Osteoblast (primary cell): ENCODE data around the gene FADS1. TPM values are rescaled to one million over a fixed set of nuclear protein-coding genes. Genes with fewer than 3 reads are reported as not detected.

Source experiments
- DNase-seq: peaks from one replicate; pipeline ENCODE4 v3.0.0; 2011; ENCODE audit warnings: low spot score, mixed read lengths; ENCODE audit not compliant: insufficient read length; ENCODE audit errors: missing footprints
- H2AFZ ChIP-seq: 2 replicates; pipeline ENCODE4 v1.6.0; 2011; ENCODE audit warnings: mild to moderate bottlenecking, low read length
- H3K27ac ChIP-seq: 2 replicates; pipeline ENCODE4 v1.5.1; 2011; ENCODE audit warnings: mild to moderate bottlenecking, low read depth, low read length, moderate library complexity
- H3K27me3 ChIP-seq: 2 replicates; pipeline ENCODE4 v1.6.0; 2012; ENCODE audit warnings: mild to moderate bottlenecking, control low read depth, inconsistent platforms, low read length, moderate library complexity; ENCODE audit not compliant: insufficient read depth
- H3K36me3 ChIP-seq: 2 replicates; pipeline ENCODE4 v1.5.1; 2011; ENCODE audit warnings: mild to moderate bottlenecking, low read length, control low read depth, moderate library complexity; ENCODE audit not compliant: insufficient read depth
- H3K4me1 ChIP-seq: 2 replicates; pipeline ENCODE4 v1.5.1; 2011; ENCODE audit warnings: mild to moderate bottlenecking, low read length, control low read depth, moderate library complexity; ENCODE audit not compliant: insufficient read depth
- H3K4me2 ChIP-seq: 2 replicates; pipeline ENCODE4 v1.6.0; 2011; ENCODE audit warnings: mild to moderate bottlenecking, low read length; ENCODE audit not compliant: insufficient read depth
- H3K4me3 ChIP-seq: fragments of 200-600 bp; sonication (generic); 3 replicates; pipeline ENCODE4 v1.5.1; 2012; ENCODE audit warnings: mild to moderate bottlenecking, low read length, inconsistent platforms; ENCODE audit not compliant: insufficient read depth
- H3K79me2 ChIP-seq: 2 replicates; pipeline ENCODE4 v1.6.0; 2012; ENCODE audit warnings: mild to moderate bottlenecking, low read length, control low read depth, inconsistent platforms; ENCODE audit not compliant: insufficient read depth
- H3K9me3 ChIP-seq: 2 replicates; pipeline ENCODE4 v1.5.1; 2011; ENCODE audit warnings: low read depth, low read length, control low read depth
- H4K20me1 ChIP-seq: 2 replicates; pipeline ENCODE4 v1.6.0; 2012; ENCODE audit warnings: mild to moderate bottlenecking, low read length, control low read depth; ENCODE audit not compliant: insufficient read depth
- total RNA-seq: library from RNA; depleted of rRNA; stranded (reverse); fragments of >200 nt; gene quantifications from 2 replicates; pipeline ENCODE4 v1.2.3, GENCODE V29; 2012
- TF ChIP-seq, protein P1 (sequence below): IDR thresholded peaks from 2 replicates; pipeline ENCODE4 v1.5.1; 2011; ENCODE audit warnings: mild to moderate bottlenecking, low read depth, low read length, moderate library complexity; ENCODE audit errors: extremely low read depth

FADS1 gene
- total RNA-seq, 1 donor: 303 TPM

DNA sequence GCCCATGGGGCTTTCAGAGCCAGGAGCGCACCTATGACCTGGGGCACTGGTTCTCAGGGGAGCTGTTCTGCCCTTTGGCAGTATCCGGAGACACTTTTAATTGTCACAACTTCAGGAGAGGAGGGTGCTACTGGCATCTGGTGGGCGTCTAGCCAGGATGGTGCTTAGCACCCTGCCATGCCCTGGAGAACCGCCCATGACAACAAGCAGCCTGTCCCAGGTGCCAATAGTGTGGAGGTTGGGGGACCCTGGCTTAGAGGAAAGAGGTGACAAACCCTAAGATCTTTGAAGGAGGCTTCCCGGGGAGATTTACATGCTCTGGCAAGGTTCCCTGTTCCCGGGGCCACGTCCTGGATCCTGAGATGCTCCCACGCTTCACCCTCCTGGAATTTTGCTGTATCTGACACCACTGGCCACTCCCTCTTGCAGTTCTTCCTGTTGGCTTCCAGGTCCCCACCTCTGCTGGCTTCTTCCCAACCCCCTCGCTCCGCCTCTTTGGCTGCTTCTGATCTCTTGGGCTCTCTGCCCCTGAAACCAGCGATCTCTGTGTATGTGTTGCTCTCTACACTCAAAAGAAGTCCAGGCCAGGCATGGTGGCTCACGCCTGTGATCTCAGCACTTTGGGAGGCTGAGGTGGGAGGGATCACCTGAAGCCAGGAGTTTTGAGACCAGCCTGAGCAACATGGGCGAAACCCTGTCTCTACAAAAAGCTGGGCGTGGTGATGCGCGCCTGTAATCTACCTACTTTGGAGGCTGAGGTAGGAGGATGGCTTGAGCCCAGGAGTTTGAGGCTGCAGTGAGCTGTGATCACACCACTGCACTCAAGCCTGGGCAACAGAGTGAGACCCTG lies 43.5 kb upstream of the FADS1 start:
- no peak overlapping the region for H3K4me2 ChIP-seq
- TF ChIP-seq, protein P1, sequence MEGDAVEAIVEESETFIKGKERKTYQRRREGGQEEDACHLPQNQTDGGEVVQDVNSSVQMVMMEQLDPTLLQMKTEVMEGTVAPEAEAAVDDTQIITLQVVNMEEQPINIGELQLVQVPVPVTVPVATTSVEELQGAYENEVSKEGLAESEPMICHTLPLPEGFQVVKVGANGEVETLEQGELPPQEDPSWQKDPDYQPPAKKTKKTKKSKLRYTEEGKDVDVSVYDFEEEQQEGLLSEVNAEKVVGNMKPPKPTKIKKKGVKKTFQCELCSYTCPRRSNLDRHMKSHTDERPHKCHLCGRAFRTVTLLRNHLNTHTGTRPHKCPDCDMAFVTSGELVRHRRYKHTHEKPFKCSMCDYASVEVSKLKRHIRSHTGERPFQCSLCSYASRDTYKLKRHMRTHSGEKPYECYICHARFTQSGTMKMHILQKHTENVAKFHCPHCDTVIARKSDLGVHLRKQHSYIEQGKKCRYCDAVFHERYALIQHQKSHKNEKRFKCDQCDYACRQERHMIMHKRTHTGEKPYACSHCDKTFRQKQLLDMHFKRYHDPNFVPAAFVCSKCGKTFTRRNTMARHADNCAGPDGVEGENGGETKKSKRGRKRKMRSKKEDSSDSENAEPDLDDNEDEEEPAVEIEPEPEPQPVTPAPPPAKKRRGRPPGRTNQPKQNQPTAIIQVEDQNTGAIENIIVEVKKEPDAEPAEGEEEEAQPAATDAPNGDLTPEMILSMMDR: no peak
- no peak overlapping the region for H3K4me3 ChIP-seq
- no peaks in the 10 kb centered on the region for H3K79me2 ChIP-seq
- peaks cover 8% of the 10 kb centered on the region for H3K36me3 ChIP-seq
- H3K27me3 ChIP-seq: no peaks in the 10 kb centered on the region
- DNase-seq: peak; percentile 77
- no peak overlapping the region for H3K27ac ChIP-seq
- no peak overlapping the region for H2AFZ ChIP-seq
- no peaks in the 10 kb centered on the region for H3K9me3 ChIP-seq
- H3K4me1 ChIP-seq: no peaks in the 10 kb centered on the region
- no peaks in the 10 kb centered on the region for H4K20me1 ChIP-seq

DNA sequence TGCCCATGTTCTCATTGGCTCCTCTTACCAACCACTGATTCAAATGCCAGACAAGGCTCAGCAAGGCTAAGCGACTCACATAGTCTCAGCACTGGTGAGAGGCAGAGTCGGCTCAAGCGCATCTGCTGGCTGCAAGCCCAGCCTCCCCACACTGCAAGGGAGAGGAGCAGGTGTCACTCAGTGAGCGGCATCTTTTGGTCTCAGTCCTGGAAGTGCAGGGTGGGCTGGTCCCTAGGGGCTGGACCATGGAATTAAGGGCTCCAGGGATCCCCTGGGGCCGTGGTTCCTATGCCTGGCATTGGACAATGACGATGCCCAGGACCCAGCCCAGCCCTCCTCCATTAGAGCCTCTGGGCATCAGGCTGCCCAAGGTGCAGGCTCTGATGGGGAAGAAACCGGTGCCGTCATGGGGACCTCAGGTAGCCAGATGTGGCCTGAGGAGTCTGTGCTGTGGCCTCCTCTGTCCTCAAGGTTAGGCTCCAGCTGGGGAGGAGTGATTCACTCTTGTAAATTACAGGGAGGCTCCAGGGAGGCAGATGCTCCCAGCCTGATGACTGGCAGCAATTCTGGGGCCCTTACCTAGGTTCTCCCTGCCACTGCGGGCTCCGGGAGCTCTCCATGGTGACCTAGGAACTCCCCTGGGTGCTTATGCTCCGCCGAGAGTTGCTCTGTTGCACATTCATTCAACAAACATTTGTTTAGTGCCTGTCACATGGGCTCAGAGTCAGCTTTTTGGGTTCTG lies 39.3 kb upstream of the FADS1 start:
- Histone ChIP-seq H2AFZ (no peak overlapping the region), H3K27ac (no peak overlapping the region), H3K36me3 (peaks cover 15% of the 10 kb centered on the region), H4K20me1 (no peaks in the 10 kb centered on the region), H3K4me1 (no peaks in the 10 kb centered on the region), H3K79me2 (no peaks in the 10 kb centered on the region), H3K27me3 (no peaks in the 10 kb centered on the region), H3K4me3 (no peak overlapping the region), H3K4me2 (no peak overlapping the region), H3K9me3 (no peaks in the 10 kb centered on the region)
- TF ChIP-seq, protein P1: no peak
- peak; percentile 74 for DNase-seq

GRCh38 chr11:61854966-61855714 lies 38.3 kb upstream of the FADS1 start:
- DNase-seq: peak; percentile 55
- TF ChIP-seq, protein P1: no peak
- no peak overlapping the region for H3K4me2 ChIP-seq
- no peaks in the 10 kb centered on the region for H3K79me2 ChIP-seq
- H3K9me3 ChIP-seq: no peaks in the 10 kb centered on the region
- no peak overlapping the region for H3K27ac ChIP-seq
- H3K27me3 ChIP-seq: no peaks in the 10 kb centered on the region
- H2AFZ ChIP-seq: no peak overlapping the region
- H3K36me3 ChIP-seq: peaks cover 20% of the 10 kb centered on the region
- H3K4me1 ChIP-seq: no peaks in the 10 kb centered on the region
- H4K20me1 ChIP-seq: no peaks in the 10 kb centered on the region
- H3K4me3 ChIP-seq: no peak overlapping the region
